GDM1 (cell line): ENCODE results near the gene ATG9B.
"Not testable (repeated sequence)": the region's sequence is repeated elsewhere in the genome, so short reads cannot be mapped to it uniquely, and the experiment has no call there.

ENCODE experiments used
- DNase-seq: peaks from one replicate; lab custom pipeline; 2025; lab: John Stamatoyannopoulos, UW

Gene ATG9B

GRCh38 chr7:151015967-151016366, 8.3 kb downstream of the ATG9B start:
- DNase-seq = no peak

- DNase-seq = no peak
Measured at GRCh38 chr7:151014950-151015349, 9.3 kb downstream of the ATG9B start.

- DNase-seq = no peak
Measured at GRCh38 chr7:151013733-151014497, 10.4 kb downstream of the ATG9B start.

DNA sequence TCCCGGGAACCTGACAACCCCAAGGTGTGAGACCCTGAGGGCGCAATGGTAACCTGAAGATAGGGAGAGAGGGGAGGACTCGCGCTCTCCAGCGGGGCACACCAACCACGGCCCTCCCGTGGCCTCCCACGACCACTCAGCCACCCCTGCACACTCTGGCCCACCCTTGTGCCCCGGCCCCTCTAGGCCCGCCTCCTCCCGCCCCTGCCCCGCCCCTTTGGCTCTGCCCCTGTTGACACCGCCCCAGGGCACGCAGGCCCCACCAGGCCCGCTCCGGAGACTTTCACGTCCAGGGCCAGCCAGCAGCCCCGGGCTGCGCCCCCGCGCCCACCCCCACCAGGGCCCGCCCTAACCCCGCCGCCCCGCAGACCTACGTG, 10.9 kb downstream of the ATG9B start:
- DNase-seq = no peak

GRCh38 chr7:151012911-151013347, 11.4 kb downstream of the ATG9B start:
- DNase-seq = no peak

DNA sequence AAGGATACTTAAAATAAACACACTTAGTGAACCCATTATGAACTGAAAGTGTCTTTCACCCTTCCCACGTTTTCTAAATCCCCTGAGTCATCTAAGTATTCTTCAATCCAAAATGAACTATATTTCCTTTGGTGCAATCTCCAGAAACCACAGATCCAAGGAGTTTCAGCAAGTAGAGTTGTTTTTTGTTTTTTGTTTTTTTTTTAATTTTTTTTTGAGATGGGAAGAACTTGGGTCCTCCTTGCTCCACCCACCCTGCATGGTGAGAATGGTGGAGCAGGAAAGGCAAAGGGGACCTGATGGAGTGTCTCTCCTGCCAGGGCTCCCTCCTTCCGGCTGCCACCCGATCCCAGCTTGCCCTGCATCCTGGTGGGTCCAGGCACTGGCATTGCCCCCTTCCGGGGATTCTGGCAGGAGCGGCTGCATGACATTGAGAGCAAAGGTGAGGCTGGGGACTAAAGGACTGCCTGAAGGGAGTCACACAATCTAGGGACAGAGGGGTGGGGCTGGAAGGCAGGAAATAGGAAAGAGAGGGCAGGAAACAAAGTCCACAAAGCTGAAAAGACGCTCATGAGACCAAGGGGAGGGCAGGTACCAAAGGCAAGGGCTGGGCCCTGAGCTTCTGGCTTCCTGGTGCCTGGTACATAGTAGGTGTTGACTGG, 12.1 kb downstream of the ATG9B start:
- DNase-seq = no peak

GRCh38 chr7:151011616-151012015, 12.7 kb downstream of the ATG9B start:
- DNase-seq = not testable (repeated sequence)

- DNase-seq = no peak
Measured at GRCh38 chr7:151011097-151011409, 13.2 kb downstream of the ATG9B start.

- DNase-seq = peak; percentile 25
Measured at GRCh38 chr7:151010307-151011096, 13.8 kb downstream of the ATG9B start.

DNA sequence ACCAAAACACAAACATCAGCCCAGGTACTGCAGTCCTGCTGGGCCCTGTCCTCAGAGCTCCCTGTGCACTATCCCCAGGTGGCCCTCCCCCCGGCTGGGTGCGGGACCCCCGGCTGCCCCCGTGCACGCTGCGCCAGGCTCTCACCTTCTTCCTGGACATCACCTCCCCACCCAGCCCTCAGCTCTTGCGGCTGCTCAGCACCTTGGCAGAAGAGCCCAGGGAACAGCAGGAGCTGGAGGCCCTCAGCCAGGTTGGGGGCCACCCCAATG, 14.3 kb downstream of the ATG9B start:
- no peak for DNase-seq

- DNase-seq = no peak
Measured at GRCh38 chr7:151009327-151010036, 14.8 kb downstream of the ATG9B start.

DNA sequence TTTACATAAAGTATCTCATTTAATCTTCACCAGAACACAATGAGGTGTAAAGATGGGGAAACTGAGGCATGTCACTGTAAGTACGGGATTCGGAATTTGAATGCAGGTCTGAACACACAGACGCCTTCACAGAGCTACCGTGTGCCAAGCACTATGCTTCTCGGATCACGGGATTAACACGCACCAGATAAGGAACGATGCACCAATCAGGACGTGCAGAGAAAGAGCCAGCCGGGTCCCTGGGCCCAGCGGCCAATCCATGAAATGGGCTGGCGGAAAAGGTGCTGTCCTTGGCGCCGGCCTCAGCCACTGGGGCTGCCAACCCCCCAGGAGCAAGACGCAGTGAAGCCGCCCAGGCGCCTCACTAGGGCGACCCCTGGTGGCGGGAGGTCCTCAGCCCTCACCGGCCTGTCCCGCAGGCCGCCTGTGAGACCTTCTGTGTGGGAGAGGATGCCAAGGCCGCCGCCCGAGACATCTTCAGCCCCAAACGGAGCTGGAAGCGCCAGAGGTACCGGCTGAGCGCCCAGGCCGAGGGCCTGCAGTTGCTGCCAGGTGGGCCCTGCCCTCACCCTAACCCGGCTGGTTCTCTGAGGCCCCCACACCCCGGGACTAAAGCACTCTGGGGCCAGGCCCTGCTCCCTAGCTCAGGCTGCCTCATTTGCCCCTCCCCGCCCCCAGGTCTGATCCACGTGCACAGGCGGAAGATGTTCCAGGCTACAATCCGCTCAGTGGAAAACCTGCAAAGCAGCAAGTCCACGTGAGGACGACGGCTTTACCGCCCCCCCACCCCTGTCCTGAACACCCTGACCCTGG, 15.6 kb downstream of the ATG9B start:
- no peak for DNase-seq

- no peak for DNase-seq
Measured at GRCh38 chr7:151008143-151008510, 16.2 kb downstream of the ATG9B start.

GRCh38 chr7:151007469-151007898, 16.8 kb downstream of the ATG9B start:
- DNase-seq = no peak

DNA sequence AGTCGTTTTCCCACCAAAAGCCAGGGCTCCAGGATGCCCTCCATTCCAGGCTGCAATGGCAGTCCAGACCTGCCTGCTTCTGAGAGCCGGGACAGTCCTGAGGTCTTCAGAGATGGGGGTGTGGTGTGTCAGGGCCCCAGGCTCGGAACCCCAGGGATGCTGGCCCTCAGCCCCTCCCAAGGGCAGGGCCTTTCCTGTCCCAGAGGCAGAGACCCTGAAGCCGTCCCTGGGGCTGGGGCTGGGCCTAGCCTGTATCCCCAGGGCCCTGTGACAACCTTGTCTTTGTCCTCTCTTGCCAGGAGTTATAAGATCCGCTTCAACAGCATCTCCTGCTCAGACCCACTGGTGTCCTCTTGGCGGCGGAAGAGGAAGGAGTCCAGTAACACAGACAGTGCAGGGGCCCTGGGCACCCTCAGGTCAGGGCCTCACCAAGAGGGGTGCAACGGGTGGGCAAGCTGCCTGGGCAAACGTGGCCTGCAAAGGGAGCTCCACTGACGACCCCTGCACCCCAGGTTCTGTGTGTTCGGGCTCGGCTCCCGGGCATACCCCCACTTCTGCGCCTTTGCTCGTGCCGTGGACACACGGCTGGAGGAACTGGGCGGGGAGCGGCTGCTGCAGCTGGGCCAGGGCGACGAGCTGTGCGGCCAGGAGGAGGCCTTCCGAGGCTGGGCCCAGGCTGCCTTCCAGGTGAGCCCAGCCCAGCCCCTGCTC, 17.5 kb downstream of the ATG9B start:
- DNase-seq = no peak

- DNase-seq = no peak
Measured at GRCh38 chr7:151005566-151005965, 18.7 kb downstream of the ATG9B start.

GRCh38 chr7:151003572-151003971, 20.7 kb downstream of the ATG9B start:
- no peak for DNase-seq

- DNase-seq = no peak
Measured at GRCh38 chr7:151001546-151001945, 22.7 kb downstream of the ATG9B start.

DNA sequence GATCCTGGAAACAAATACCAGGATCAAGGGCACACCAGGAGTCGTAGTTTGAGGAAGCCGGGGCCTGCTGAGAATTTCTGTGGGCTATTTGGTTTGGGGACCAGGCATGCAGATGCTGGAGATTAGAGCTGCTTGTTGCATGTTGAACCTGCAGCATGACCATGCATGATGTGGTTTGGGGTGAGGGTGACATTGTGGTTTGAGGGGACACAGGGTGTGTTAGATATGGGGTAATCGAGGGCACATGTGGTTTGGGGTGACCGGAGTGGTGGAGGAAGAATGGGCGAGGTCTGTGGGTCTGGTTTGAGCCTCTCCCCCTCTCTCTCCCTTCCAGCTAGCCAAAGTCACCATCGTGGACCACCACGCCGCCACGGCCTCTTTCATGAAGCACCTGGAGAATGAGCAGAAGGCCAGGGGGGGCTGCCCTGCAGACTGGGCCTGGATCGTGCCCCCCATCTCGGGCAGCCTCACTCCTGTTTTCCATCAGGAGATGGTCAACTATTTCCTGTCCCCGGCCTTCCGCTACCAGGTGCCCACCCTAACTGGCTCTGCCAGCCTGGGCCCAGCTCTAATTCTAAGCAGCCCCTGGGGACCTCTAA, 23.3 kb downstream of the ATG9B start:
- no peak for DNase-seq

DNA sequence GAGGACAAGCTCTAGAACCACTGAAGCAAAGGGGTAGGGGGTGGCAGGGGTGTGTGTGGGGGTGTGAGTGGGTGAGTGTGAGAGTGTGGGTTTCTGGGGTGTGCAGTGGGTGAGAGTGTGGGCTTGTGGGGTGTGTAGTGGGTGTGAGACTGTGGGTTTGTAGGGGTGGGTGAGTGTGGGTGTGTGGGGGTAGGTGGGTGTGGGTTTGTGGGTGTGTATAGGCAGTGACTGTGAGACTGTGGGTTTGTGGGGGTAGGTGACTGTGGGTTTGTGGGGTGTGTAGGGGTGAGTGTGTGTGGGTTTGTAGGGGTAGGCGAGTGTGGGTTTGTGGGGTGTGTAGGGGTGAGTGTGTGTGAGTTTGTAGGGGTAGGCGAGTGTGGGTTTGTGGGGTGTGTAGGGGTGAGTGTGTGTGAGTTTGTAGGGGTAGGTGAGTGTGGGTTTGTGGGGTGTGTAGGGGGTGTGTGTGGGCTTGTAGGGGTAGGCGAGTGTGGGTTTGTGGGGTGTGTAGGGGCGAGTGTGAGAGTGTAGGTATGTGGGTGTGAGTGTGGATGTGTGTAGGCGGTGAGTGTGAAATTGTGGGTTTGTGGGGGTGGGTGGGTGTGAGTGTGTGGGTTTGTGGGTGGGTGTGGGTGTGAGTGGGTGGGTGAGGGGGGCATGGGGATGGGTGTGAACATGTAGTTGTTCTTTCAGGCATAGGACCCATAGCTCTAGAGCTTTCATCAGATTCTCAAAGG, 24.6 kb downstream of the ATG9B start:
- DNase-seq = no peak
